ENCODE data around the gene SUPT16H. TPM values are rescaled to one million over a fixed set of nuclear protein-coding genes. Genes with fewer than 3 reads are reported as not detected.
A peak's percentile ranks its signal among the peaks of the same experiment; 100 is the strongest.
"Not testable (repeated sequence)": the region's sequence is repeated elsewhere in the genome, so short reads cannot be mapped to it uniquely, and the experiment has no call there.

SUPT16H gene
- total RNA-seq, 1 experiment from 2014 or later: 69.0 TPM

- no peak for DNase-seq (ENCODE audit: low read depth)
Observed at GRCh38 chr14:21367582-21368144, 16.2 kb downstream of the SUPT16H start.

GRCh38 chr14:21356511-21356910 is 27.3 kb downstream of the SUPT16H start:
- DNase-seq (ENCODE audit: low read depth): no peak

DNA sequence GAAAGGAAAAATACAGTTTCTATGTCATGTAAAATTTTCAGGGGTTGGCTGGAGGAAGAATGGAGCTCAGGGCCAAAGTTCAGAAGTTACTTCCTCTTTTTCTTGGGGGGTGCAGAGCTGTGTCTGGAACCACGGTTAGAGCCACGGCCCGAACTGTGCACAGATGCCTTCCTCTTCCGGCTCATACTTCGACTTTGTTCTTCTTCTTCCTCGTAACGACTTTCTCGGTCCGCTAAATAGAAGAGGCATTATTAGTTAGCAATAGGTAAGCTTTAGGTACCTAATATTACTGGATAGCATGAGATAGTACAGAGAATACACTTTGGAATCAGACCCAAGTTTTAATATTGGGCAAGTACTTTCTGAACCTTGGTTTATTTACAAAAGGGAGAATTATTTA is 31.2 kb downstream of the SUPT16H start:
- DNase-seq (ENCODE audit: low read depth): no peak

DNA sequence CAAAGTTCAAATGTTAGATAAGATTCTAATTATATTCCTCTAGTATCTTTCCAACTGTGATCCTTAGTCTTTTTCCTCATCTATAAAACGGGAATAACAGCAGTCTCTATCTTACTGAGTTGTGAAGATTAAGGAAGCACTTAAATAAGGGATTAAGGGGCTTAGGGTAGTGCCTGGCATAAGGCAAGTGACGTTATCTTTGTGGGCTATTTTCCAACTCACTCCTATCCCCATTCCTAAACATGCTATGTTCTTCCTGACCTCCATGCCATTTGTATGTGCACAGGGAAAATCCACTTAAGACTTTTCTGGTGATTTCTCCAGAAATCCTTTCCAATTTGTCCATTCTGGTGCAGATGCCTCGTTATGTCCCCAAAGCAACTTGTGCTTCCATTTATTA is 33.3 kb downstream of the SUPT16H start:
- DNase-seq (ENCODE audit: low read depth): no peak

- no peak for DNase-seq (ENCODE audit: low read depth)
Observed at GRCh38 chr14:21347201-21347600, 36.6 kb downstream of the SUPT16H start.

- DNase-seq (ENCODE audit: low read depth): no peak
Observed at GRCh38 chr14:21346532-21347135, 37.2 kb downstream of the SUPT16H start.

GRCh38 chr14:21343035-21343794 is 40.6 kb downstream of the SUPT16H start:
- peak; percentile 32 for DNase-seq (ENCODE audit: low read depth)

DNA sequence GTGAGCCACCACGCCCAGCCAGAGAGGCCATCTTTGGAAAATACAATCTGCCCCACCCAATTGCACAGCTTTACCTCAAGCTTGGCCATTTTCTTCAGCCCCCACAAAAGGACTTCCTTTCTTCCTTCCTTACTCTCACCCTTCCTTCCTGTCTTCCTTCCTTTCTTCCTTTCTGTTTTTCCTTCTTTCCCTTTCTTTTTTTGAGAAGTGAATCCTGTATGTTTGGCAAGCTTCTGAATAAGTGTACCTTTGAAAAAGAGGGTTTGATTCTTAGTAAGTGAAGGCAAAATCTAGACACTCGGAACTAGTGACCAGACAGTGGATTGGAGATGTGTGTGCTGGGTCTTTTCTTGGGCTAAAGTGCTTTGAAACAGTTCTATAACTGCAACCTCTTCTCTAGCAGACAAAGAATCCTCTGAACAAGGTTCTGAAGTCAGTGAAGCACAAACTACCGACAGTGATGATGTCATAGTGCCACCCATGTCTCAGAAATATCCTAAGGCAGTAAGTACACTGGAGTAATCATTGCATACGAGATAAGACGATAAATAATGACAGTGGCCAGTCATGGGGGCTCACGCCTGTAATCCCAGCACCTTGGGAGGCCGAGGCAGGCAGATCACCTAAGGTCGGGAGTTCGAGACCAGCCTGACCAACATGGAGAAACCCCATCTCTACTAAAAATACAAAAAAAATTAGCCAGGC is 49.5 kb downstream of the SUPT16H start:
- DNase-seq (ENCODE audit: low read depth): peak; percentile 11

GRCh38 chr14:21332950-21333349 is 50.9 kb downstream of the SUPT16H start:
- DNase-seq (ENCODE audit: low read depth): no peak

DNA sequence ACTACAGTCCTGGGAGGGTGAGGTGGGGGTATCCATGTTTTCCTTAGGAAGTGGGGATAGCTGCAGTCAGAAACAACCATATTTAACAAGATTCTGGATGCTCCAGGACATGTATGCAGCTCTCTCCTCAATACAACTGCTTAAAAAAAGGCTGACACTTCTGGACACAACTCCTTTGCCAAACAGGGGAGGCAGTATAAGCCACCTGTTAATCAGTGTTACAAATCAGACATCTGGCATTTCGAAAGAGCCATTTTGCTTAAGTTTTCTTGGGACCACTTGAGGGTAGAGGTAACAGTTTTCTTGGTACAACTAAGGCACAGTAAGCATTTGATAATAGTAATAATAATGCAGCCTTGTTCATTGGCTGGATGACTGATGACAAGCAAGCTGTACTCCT is 56.8 kb downstream of the SUPT16H start:
- DNase-seq (ENCODE audit: low read depth): no peak

DNA sequence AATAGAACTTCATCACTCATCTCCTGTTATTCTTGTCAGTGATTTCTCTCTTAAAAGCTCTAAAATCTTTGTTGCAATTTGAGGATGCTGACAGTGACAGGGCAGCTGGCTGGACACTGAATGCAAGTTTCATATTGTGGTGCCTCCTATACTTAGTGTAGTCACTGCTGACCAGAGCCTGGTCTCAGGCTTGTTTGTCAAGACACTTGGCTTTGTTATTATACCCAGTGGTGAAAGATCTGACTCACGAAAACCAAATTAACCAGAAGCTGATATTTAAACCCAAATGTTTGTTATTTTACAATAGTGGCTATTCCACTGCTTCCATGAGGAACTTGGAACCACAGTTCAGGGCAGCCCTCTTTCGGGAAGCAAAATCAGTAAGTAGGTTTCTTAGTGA is 61.1 kb downstream of the SUPT16H start:
- no peak for DNase-seq (ENCODE audit: low read depth)

DNA sequence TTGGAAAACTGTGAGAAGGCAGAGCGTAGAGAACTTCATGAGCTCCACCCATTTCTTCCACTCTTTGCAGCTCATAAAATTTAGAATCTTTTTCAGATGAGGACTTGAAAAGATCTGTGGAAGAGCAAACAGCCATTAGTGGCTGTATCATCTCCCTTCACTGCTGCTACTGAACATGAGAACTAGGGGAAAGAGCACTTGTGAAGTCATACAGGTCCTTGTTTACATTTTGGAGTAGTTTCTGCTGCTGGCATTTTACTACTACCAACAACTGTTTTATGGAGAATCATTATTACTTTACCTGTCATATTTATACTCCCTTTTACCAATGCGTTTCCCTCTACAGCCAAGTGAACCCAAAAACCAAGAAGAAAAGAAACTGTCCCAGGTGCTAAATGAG is 62.9 kb downstream of the SUPT16H start:
- no peak for DNase-seq (ENCODE audit: low read depth)

DNA sequence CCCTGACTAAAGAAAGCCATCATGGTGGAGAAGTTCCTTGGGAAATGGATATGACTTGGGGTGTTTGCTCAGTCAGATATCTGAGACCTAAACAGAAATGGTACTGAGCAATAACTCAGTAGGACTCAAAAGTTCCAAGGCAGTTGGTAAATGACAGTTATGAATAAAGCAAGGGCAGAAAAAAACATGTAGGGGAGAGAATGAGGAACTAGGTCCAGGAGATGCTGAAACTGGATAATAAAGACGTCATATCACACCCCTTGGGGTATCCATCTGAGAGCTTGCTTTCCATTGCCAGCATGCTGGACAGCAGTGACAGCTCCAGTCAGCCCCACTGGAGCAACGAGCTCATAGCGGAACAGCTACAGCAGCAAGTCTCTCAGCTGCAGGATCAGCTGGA is 66.4 kb downstream of the SUPT16H start:
- DNase-seq (ENCODE audit: low read depth): no peak

DNA sequence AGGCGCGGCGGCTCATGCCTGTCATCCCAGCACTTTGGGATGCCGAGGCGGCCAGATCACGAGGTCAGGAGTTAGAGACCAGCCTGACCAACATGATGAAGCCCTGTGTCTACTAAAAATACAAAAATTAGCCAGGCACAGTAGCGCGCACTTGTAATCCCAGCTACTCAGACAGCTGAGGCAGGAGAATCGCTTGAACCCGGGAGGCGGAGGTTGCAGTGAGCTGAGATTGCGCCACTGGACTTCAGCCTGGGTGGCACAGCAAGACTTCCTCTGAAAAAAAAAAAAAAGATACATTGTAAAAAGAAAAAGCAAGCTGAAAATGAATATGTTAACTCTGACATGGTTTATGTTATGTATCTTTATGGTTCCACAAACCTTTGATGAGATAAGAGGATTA is 70.3 kb downstream of the SUPT16H start:
- no peak for DNase-seq (ENCODE audit: low read depth)

DNA sequence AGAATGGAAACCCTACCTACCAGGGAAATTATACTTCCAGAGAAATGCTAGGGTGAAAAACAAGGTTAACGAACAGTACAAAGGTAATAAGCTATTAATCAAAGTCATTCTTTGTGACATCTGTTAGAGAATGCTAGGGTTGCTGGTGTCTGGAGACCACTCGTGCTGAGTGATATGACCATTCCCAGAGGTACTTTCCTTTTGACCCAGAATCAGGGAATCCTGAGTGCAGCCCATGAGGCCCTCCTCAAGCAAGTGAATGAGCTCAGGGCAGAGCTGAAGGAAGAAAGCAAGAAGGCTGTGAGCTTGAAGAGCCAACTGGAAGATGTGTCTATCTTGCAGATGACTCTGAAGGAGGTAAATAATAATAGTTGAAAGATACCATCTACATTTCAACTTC is 72.2 kb downstream of the SUPT16H start:
- DNase-seq (ENCODE audit: low read depth): no peak

GRCh38 chr14:21309956-21310355 is 73.9 kb downstream of the SUPT16H start:
- DNase-seq (ENCODE audit: low read depth): no peak

- DNase-seq (ENCODE audit: low read depth): no peak
Observed at GRCh38 chr14:21309238-21309636, 74.6 kb downstream of the SUPT16H start.

DNA sequence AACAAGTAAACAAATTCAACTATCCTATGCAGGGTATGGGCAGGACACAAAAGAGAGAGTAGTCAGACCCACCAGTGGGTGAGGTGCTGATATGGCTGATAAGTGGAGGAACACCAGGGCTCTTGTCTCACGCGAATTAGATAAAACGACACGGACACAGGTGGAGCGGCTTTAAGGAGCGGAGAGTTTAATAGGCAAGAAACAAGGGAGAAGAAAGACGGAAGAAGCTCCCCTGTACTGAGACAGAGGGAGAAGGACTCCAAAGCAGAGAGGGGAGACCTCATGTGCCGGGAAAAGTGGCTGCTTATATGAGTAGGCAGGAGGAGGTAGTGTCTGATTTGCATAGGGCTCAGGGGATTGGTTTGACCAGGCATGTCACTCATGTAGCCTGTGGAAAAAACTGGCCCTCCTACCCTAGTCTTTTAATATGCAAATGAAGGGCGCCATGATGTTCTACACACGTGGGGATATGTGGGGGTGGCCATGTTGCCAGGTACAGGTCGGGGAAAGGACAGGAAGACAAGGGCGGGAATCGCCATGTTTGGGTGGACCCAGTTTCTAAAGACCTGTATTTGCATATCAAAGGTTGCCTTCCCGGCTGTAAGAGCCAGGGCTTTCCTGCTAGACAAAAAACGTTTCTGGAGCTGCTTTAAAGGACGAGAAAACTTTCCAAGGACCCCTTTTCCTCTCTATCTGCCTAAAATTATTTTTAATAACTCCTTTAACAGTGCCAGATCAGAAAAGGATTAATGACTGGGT is 75.2 kb downstream of the SUPT16H start:
- peak; percentile 76 for DNase-seq (ENCODE audit: low read depth)

DNA sequence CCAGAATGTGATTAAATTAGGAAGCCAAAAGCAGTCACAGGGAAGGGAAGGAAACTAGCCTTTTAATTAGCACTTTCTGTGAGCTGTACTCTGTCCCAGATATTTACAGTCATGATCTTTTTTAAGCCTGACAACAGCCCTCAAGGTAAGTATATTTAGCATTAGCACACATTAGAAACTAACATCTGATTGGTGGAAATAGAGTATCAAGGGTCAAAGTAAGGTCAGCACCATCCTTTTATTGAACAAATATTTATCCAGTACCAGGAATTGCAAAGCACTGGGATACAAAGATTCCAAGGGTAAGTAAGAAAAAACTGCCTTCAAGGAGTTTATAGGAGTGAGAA is 75.7 kb downstream of the SUPT16H start:
- no peak for DNase-seq (ENCODE audit: low read depth)

DNA sequence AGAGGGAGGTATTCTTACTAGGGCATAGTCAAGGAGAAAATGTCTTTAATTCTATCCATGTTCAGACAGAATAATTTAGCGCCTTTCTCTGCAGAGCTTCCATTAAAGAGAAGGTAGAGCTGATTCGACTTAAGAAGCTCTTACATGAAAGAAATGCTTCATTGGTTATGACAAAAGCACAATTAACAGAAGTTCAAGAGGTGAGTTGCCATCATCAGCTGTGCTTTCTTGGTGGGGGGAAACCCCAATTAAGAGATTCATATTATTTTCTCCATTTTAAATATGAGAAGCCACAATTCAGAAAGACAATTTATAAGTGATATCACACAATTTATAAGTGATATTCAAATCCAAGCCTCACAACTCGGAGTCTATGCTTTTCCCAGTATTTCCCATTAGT is 76.2 kb downstream of the SUPT16H start:
- no peak for DNase-seq (ENCODE audit: low read depth)

DNA sequence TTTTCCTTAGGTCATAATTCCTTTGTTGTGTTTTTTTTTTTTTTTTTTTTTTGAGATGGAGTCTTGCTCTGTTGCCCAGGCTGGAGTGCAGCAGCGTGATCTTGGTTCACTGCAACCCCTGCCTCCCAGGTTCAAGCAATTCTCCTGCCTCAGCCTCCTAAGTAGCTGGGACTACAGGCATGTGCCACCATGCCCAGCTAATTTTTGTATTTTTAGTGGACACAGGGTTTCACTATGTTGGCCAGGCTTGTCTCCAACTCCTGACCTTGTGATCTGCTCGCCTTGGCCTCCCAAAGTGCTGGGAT is 81.0 kb downstream of the SUPT16H start:
- not testable (repeated sequence) for DNase-seq (ENCODE audit: low read depth)
